ENCODE results near the gene RSL1D1.
A peak's percentile ranks its signal among the peaks of the same experiment; 100 is the strongest.
"Not testable (repeated sequence)": the region's sequence is repeated elsewhere in the genome, so short reads cannot be mapped to it uniquely, and the experiment has no call there.

RSL1D1 gene

GRCh38 chr16:11797166-11797956, 54.0 kb downstream of the RSL1D1 start, which contains the start of gene ZC3H7A:
Gene ZC3H7A (minus strand): TSS chr16:11797258. CDS start chr16:11782354, 14,904 bp downstream.
- peak; percentile 85 for DNase-seq (ENCODE audit: low read depth)

- DNase-seq (ENCODE audit: low read depth): no peak
These were observed 54.8 kb downstream of the RSL1D1 start for GRCh38 chr16:11796227-11797165.

DNA sequence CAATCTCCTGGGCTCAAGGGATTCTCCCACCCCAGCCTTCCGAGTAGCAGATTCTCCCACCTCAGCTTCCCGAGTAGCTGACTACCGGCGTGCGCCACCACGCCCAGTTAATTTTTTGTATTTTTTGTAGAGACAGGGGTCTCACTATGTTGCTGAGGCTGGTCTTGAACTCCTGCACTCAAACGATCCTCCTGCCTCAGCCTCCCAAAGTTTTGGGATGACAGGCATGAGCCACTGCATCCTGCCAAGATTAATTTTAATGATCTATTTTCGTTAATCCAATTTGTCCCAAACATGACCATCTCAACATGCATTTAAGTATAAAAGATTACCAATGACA, 55.5 kb downstream of the RSL1D1 start:
- DNase-seq (ENCODE audit: low read depth): no peak

DNA sequence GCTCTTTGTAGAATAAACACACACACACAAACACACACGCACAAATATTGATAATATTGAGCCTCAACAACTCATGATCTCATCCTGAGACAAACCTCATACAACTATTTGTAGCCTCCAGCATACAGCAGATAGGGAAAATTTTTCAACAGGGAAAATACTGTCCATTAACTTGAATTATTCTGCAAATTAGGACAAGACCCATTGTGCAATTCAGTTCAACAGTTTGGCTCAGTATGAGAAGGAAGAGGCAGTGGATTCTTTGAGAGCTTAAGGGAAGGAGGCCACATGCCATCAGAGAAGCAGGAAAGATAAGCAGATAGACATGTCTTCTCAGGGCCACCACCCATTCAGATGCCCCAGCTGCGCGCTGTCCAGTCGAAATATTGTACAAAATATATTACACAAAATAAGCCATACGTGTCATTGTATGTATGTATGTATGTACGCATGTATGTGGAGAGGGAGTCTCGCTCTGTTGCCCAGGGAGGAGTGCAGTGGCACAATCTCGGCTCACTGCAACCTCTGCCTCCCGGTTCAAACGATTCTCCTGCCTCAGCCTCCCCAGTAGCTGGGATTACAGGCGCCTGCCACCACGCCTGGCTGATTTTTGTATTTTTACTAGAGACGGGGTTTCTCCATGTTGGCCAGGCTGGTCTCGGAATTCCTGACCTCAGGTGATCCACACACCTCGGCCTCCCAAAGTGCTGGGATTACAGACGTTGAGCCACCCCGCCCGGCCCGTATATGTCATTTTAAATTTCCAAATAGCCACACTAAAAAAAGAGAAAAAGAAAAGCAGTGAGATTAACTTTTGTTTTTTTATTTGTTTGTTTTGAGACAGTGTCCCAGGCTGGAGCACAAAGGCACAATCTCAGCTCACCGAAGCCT, 56.1 kb downstream of the RSL1D1 start:
- DNase-seq (ENCODE audit: low read depth): no peak

DNA sequence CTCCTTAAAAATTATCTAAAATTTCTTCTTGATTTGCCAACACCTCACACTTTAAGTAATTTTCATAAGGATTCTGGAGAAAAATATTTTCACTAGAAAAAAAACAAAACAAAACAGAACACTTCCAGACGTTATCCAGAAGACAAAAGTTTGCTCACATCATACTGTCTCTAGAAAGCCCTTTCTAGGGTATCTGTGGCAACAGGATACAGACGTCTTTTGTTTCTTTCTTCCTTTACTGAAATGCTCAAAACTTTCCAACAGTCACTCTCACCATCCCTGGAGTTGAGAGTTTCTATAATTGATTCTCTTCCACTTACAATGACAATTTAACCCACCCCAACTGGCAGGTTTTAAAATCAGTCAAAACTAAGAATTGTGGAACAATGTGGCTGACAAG, 56.9 kb downstream of the RSL1D1 start:
- no peak for DNase-seq (ENCODE audit: low read depth)

DNA sequence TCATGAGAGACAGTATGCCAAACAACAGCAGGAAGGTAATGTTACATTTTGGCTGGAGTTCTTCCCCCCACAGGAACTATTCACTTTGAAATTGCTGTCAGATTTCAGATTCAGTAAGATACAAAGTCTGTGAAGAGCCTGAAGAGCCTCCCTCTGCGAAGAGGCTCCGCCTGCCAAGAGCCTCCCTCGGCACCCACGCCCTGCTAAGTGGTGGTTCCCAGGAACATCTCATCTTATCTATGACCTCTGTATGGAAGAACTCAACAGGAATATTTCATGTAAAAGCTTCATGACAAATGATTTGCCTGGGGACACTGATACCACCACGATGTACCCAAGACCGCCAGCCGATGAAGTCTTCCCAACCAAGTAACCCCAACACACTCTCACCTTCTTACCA, 57.5 kb downstream of the RSL1D1 start:
- DNase-seq (ENCODE audit: low read depth): no peak

GRCh38 chr16:11792410-11793241, 58.7 kb downstream of the RSL1D1 start:
- no peak for DNase-seq (ENCODE audit: low read depth)

GRCh38 chr16:11791144-11791828, 60.1 kb downstream of the RSL1D1 start:
- no peak for DNase-seq (ENCODE audit: low read depth)

GRCh38 chr16:11788914-11789313, 62.4 kb downstream of the RSL1D1 start:
- DNase-seq (ENCODE audit: low read depth): no peak

GRCh38 chr16:11784980-11785599, 66.3 kb downstream of the RSL1D1 start:
- DNase-seq (ENCODE audit: low read depth): not testable (repeated sequence)

GRCh38 chr16:11784381-11784780, 67.0 kb downstream of the RSL1D1 start:
- DNase-seq (ENCODE audit: low read depth): not testable (repeated sequence)

GRCh38 chr16:11784038-11784369, 67.3 kb downstream of the RSL1D1 start:
- no peak for DNase-seq (ENCODE audit: low read depth)

Measured in HS-27A (cell line).